Mesodermal cell (in vitro differentiated cells): ENCODE results near the gene KICS2.

Experiments used
- H3K27ac ChIP-seq: 2 replicates; pipeline ENCODE4 v1.7.0; 2013; ENCODE audit warnings: mild to moderate bottlenecking, low read depth, low read length, moderate library complexity; ENCODE audit not compliant: severe bottlenecking
- H3K36me3 ChIP-seq: 2 replicates; pipeline ENCODE4 v1.7.1; 2013; ENCODE audit warnings: mild to moderate bottlenecking, low read length, moderate library complexity; ENCODE audit not compliant: control insufficient read depth, insufficient read depth
- H3K4me1 ChIP-seq: one replicate; pipeline ENCODE4 v1.7.1; 2013; ENCODE audit warnings: mild to moderate bottlenecking, low read length; ENCODE audit not compliant: insufficient read depth, control insufficient read depth, poor library complexity, severe bottlenecking
- H3K4me3 ChIP-seq: 2 replicates; pipeline ENCODE4 v1.7.0; 2013; ENCODE audit warnings: low read length, control low read depth, mild to moderate bottlenecking; ENCODE audit not compliant: insufficient read depth, poor library complexity, severe bottlenecking; ENCODE audit errors: extremely low read depth
- H3K9me3 ChIP-seq: 2 replicates; pipeline ENCODE4 v1.7.1; 2013; ENCODE audit warnings: mild to moderate bottlenecking, low read length, moderate library complexity; ENCODE audit not compliant: control insufficient read depth
- WGBS, 2 experiments: methylation state at CpG; one replicate each; pipeline ENCODE4 v1.1.5; 2013; ENCODE audit warnings: missing lambda C conversion rate in 2 of 2; ENCODE audit not compliant: insufficient coverage in 2 of 2; 5-methylcytosine and 5-hydroxymethylcytosine counted together

Gene KICS2

GRCh38 chr12:64243809-64244208 lies 21.7 kb upstream of the KICS2 start:
- no peak overlapping the region for H3K27ac ChIP-seq
- H3K9me3 ChIP-seq, result no peaks in the 10 kb centered on the region
- no peak overlapping the region for H3K4me3 ChIP-seq
- no peaks in the 10 kb centered on the region for H3K36me3 ChIP-seq
- WGBS, 2 experiments, result 63 to 73% methylated on average over 3 of the region's 4 CpGs
- no peaks in the 10 kb centered on the region for H3K4me1 ChIP-seq

- no peaks in the 10 kb centered on the region for H3K36me3 ChIP-seq
- WGBS, 2 experiments, result 78 to 83% methylated on average over 1 to 2 of the region's 3 CpGs
- no peaks in the 10 kb centered on the region for H3K9me3 ChIP-seq
- H3K4me1 ChIP-seq, result no peaks in the 10 kb centered on the region
- no peak overlapping the region for H3K27ac ChIP-seq
- no peak overlapping the region for H3K4me3 ChIP-seq
Measured at GRCh38 chr12:64240781-64241180, 18.7 kb upstream of the KICS2 start.

DNA sequence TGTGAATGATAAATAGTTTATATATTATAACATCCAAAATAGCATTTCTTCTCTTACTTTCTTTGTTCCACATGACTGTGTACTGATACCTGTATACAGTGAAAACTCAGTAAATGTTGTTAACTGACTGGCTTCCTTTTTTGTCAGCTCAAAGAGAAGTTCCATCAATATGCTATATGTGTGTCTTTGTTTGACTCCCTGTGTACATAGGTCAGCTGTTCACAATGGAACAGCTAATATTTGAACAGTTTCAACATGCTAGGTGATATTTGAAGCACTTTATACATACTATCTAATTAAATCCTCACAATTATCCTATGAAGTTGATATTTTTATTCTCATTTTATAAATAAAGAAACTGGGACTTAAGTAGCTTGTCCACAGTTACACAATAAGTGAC lies 15.3 kb upstream of the KICS2 start:
- Histone ChIP-seq H3K4me1 (no peaks in the 10 kb centered on the region), H3K27ac (no peak overlapping the region), H3K9me3 (no peaks in the 10 kb centered on the region), H3K36me3 (no peaks in the 10 kb centered on the region), H3K4me3 (no peak overlapping the region)

DNA sequence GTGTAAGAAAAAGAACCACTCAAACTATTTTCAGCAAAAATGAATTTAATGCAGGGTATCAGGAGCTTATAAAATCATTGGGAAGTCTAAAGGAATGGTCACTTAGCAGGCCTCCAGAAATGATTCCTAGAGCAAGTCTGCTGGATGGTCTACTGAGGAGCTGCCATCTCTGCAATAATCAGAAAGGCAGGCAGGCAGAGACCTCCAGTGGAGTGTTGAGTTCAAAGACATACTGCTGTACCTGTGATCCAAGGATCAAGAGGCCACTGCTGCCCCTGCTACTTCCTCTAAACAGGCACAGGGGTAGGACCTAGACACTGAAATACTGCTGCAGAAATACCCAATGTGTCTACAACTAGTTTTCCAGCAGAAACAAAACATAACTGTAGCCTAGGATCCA lies 14.5 kb upstream of the KICS2 start:
- Histone ChIP-seq H3K4me1 (no peaks in the 10 kb centered on the region), H3K27ac (no peak overlapping the region), H3K9me3 (no peaks in the 10 kb centered on the region), H3K36me3 (no peaks in the 10 kb centered on the region), H3K4me3 (no peak overlapping the region)

DNA sequence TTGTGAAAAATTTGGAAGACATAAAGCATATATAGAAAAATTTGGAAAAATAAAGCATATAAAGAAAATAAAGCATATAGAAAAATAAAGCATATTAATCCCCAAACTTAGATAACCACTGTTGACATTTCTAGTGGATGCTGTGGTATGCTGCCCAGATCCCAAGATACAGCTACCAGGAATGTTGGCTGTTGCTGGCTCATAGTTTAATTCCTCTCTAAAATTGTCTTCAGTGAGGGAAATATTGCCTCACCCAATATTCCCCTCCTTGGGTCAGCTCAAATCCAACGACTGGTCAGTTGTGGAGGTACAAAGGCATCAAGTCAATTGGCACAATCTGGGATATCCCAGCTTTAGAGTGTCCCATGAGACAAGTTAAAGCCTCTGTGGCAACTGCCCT lies 10.1 kb upstream of the KICS2 start:
- H3K36me3 ChIP-seq, result no peaks in the 10 kb centered on the region
- no peak overlapping the region for H3K4me3 ChIP-seq
- H3K4me1 ChIP-seq, result no peaks in the 10 kb centered on the region
- no peaks in the 10 kb centered on the region for H3K9me3 ChIP-seq
- WGBS, 2 experiments, result 86 to 100% methylated on average over 1 of the region's 1 CpG
- no peak overlapping the region for H3K27ac ChIP-seq

GRCh38 chr12:64229796-64230195 lies 7.7 kb upstream of the KICS2 start:
- WGBS, 2 experiments, result 93 to 97% methylated on average over 4 of the region's 5 CpGs

DNA sequence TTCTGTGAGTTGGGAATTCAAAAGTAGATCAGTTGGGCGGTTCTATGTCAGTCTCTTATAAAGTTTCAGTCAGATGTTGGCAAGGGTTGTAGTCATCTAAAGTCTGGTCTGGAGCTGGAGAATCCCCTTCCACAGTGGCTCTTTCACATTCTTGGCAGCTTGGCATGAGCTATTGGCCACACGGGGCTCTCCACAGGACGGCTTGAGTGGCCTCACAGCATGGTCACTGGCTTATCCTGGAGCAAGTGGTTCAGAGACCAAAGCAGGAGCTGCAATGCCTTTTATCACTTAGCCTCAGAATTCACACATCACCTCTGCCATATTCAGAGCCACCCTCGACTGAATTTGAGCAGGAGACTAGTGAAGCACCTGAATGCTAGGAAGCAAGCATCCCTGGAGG lies 7.1 kb upstream of the KICS2 start:
- Histone ChIP-seq H3K4me1 (no peaks in the 10 kb centered on the region), H3K27ac (no peak overlapping the region), H3K36me3 (no peaks in the 10 kb centered on the region), H3K4me3 (no peak overlapping the region), H3K9me3 (no peaks in the 10 kb centered on the region)
- 36 to 37% methylated on average over 3 of the region's 4 CpGs for WGBS, 2 experiments

More at GRCh38 chr12:64229796-64230195, 7.7 kb upstream of the KICS2 start:
- Histone ChIP-seq H3K4me1 (no peaks in the 10 kb centered on the region), H3K4me3 (no peak overlapping the region), H3K27ac (no peak overlapping the region), H3K36me3 (no peaks in the 10 kb centered on the region), H3K9me3 (no peaks in the 10 kb centered on the region)

- Histone ChIP-seq H3K4me1 (no peaks in the 10 kb centered on the region), H3K27ac (no peak overlapping the region), H3K9me3 (no peaks in the 10 kb centered on the region), H3K4me3 (no peak overlapping the region), H3K36me3 (no peaks in the 10 kb centered on the region)
- no CpG with 5 or more reads among the region's 2 CpGs for WGBS, 2 experiments
Measured at GRCh38 chr12:64225626-64226025, 3.5 kb upstream of the KICS2 start.

GRCh38 chr12:64221651-64222008 lies 466 bp downstream of the KICS2 start:
- Histone ChIP-seq H3K4me3 (peak overlapping the region; percentile 89), H3K27ac (peak overlapping the region; percentile 83), H3K36me3 (no peaks in the 10 kb centered on the region), H3K9me3 (no peaks in the 10 kb centered on the region), H3K4me1 (no peaks in the 10 kb centered on the region)
- 0 to 4% methylated on average over 9 to 10 of the region's 16 CpGs for WGBS, 2 experiments

DNA sequence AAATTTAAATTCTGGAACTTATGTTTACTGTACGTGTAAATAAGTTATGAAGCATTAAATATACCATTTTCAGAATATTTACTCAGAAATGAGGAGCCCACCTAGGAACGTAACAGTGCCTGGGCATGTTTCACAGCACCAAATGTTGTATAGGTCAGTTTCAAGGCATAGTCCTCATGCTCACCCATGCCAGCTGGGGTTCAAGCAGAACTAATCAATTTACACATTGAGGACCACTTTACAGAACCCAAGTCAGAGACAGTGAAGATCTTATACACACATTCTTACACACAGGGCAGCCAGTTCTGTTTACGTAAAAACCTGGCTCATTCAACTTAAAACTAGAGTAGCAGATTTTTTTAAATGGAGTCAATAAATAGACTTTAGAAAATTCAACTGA lies 2.0 kb downstream of the KICS2 start:
- H3K4me3 ChIP-seq, result no peak overlapping the region
- no peaks in the 10 kb centered on the region for H3K36me3 ChIP-seq
- H3K27ac ChIP-seq, result no peak overlapping the region
- H3K9me3 ChIP-seq, result no peaks in the 10 kb centered on the region
- 100% methylated on average over 1 of the region's 3 CpGs; no CpG with 5 or more reads in 1 of the 2 experiments for WGBS, 2 experiments
- H3K4me1 ChIP-seq, result no peaks in the 10 kb centered on the region

GRCh38 chr12:64219145-64219544 lies 3.0 kb downstream of the KICS2 start:
- WGBS, 2 experiments, result 20 to 80% methylated on average over 1 of the region's 2 CpGs
- Histone ChIP-seq H3K36me3 (no peaks in the 10 kb centered on the region), H3K4me1 (no peaks in the 10 kb centered on the region), H3K27ac (no peak overlapping the region), H3K4me3 (no peak overlapping the region), H3K9me3 (no peaks in the 10 kb centered on the region)

DNA sequence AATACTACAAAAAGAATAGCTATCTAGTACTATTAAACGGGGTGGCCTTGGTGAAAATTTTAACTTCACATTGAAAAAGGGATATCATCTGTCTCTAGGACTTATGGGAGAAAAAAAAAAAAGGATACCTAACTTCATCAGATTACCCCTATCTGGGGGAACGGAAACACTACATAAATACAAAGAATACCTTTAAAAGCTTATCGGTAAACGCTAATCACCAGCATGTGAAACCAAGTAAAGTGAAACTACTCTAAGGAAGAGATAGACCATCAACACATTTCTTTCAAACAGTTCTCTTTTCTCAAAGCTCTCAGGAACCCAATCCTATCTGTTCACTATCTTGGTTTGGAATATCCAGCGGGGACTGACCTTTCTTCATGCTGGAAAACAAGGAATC lies 3.5 kb downstream of the KICS2 start:
- H3K9me3 ChIP-seq, result no peaks in the 10 kb centered on the region
- H3K27ac ChIP-seq, result no peak overlapping the region
- H3K36me3 ChIP-seq, result no peaks in the 10 kb centered on the region
- no peaks in the 10 kb centered on the region for H3K4me1 ChIP-seq
- whole genome bisulfite sequencing, 2 experiments, result 91 to 100% methylated on average over 2 to 3 of the region's 5 CpGs
- H3K4me3 ChIP-seq, result no peak overlapping the region
